HPDE6-E6E7 (cell line): ENCODE data around the gene IL27RA.

Source experiments
- DNase-seq: peaks from one replicate; pipeline ENCODE4 v3.0.0; 2011; ENCODE audit warnings: missing footprints; ENCODE audit errors: extremely low spot score

Gene IL27RA

DNA sequence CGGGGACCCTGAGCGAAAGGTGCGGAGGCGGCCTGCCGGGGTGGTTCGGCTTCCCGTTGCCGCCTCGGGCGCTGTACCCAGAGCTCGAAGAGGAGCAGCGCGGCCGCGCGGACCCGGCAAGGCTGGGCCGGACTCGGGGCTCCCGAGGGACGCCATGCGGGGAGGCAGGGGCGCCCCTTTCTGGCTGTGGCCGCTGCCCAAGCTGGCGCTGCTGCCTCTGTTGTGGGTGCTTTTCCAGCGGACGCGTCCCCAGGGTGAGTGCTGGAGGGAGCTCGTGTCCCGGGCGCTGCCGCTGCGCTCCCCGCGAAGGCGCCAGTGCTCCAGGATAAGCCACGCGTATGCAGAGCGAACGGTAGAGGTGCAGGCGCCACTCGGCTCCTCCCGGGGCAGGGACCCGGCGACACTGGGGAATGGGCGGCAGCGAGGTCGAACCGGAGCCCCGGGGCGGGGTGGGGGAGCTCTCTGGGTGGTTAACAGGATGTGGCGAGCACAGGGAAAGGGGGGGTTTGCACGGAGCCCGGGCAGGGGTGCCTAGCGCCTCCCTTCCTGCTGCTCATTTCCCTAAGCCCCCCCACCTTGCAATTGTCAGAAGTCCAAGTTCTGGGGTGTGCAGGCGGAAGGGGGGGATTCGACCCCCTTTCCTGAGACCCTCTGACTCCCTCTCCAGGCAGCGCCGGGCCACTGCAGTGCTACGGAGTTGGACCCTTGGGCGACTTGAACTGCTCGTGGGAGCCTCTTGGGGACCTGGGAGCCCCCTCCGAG lies at the start of gene IL27RA:
IL27RA (plus strand) TSS at position 44 of the 762 bp plus-strand sequence; CDS start at position 155, 111 bp downstream.
- DNase-seq: no peak

GRCh38 chr19:13981988-13982501 lies 49.5 kb upstream of the IL27RA start:
- DNase-seq: no peak

DNA sequence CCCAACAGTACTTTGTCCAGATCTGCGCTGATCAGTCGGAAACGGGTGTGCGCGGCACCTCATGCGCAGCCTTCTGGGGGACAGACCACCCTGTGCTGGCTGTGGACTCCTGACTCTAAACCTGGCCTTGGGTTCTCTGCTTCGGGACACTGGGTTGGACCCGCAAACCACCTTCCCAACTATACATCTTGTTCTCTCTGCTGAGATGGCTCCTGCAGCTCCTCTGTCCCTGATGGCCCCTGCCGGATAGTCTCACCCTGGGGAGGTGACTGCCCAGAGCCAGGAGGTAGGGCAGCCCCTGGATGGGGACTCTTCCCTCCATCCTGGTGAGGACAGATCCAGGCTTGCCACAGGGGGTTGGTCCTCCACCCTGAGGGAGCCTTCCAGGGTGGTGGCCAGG lies 48.8 kb upstream of the IL27RA start:
- DNase-seq: no peak

DNA sequence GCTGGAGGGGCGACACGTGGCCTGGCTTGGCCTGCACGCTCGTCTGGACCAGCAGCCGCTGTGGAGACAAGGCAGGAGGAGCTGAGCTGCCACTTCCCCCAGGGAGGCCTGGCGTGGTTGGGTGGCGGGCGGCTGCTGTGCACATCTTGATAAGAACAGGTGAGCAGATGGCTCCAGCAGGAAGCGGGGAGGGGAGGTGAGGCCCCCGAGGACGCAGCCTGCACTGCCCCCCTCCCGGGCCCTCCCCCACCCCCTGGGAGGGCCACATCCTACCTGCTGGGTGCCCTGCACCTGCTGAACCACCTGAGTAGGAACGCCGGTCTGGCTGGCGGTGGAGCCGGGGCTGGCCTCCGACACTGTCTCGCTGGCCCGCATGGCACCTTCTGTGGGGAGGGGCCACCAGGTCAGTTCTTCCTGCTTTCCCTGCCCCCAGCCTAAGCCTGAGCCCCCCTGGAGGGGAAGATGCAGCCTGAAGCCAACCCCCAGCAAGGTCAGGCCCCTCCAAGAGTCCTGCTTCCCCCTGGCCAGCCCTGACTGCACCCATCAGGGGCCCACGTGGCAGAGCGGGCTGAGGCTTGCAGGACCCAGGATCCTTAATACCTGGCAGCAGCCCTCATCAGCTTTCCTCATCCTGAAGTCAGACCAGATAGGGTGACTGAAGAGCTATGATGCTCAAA lies 48.2 kb upstream of the IL27RA start:
- no peak for DNase-seq

DNA sequence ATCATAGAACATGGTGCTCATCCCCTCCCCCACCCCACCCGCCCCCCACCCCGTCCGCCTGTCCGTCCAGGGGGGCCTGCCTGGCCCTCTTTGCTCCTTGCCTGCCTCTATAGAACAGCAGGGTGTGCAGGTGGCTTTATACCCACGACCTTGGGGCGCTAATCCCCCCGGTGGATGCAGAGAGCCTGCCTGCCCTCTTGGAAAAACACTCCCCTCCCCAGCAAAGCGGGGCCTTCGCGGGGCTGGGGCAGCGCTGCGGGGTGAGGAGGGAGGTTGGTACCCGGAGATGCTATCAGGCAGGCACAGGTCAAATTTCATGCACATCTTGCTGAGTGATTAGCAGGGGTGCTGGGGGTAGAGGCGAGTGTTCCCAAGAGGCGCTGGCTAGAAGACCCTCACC lies 47.4 kb upstream of the IL27RA start:
- DNase-seq: no peak

DNA sequence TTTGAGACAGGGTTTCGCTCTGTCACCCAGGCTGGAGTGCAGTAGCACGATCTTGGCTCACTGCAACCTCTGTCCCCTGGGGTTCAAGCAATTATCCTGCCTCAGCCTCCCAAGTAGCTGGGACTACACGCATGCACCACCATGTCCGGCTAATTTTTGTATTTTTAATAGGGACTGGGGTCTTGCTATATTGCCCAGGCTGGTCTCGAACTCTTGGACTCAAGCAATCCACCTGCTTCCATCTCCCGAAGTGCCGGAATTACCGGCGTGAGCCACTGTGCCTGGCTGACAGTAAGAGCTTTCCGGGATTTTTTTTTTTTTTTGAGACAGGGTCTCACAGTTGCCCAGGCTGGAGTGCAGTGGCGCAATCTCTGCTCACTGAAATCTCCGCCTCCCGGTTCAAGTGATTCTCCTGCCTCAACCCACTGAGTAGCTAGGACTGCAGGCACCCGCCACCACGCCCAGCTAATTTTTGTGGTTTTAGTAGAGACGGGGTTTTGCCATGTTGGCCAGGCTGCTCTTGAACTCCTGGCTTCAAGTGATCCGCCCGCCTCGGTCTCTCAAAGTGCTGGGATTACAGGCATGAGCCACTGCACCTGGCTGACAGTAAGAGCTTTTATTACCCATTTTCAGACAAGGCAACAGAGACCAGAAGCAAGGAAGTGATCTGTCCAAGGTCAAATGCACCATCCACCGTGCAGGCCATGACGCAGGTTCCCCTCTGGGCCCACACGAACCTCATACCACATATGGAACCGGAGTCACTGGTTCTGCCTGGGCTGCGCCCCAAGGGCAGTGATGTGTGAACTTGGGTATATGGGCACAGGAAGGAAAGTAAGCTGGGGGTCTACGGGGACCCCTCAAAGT lies 46.5 kb upstream of the IL27RA start:
- no peak for DNase-seq

GRCh38 chr19:13985771-13986347 lies 45.7 kb upstream of the IL27RA start:
- no peak for DNase-seq

- peak; percentile 88 for DNase-seq
Measured at GRCh38 chr19:13986348-13986904, 45.1 kb upstream of the IL27RA start.

DNA sequence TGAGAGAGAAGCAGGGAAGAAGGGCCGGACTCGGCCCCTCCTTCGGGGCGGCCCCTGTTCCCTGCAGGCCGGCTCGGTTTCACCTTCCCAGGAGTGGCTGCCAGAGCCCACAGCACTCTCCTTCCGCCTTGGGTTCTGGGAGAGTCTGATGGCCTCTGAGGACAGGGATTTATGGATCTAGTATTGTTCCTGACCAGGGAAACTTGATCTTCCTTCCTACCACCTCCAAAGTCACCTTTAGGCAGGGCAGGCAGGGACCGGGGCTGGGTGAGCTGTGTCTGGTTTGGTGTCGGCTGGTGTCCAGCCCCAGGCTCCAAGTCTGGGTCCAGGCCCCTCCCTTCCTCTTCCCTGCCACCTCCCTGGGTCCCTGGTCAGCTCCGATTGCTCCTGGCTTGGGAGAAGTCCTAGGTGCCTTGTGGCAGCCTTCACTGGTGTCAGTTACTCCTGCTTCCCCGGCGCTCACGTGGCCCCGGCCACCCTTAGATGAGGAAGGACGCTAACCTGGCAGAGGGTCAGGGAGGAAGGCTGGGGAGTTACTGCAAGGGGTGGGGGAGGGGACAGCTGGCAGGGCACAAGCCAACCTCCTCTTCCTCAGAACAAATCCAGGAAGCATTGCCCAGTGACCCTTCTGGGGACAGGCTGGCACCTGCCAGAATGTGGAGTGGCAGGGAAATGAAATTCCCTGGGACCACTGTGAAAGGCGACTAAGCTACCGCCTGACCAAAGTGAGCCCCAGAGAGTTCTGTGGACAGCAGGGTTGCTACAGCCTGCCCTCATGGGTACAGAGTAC lies 44.3 kb upstream of the IL27RA start:
- DNase-seq: no peak

DNA sequence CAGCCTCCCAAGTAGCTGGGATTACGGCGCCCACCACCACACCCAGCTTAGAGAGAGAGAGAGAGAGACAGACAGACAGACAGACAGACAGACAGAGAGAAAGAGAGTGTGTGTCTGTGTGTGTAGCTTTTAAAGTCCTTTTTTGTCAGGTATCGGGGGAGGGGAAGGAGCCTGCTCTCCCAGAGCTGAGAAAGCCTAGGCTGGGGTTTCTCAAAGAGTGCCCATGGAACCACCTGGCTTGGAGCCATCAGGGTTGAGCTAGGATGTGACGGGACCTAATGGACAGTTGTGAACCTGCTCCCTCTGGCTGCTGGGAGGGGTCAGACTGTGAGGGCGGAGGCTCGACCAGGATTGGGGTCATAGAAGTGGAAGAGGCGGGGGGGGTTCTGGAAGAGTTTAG lies 42.1 kb upstream of the IL27RA start:
- no peak for DNase-seq

- no peak for DNase-seq
Measured at GRCh38 chr19:13990085-13990484, 41.5 kb upstream of the IL27RA start.

DNA sequence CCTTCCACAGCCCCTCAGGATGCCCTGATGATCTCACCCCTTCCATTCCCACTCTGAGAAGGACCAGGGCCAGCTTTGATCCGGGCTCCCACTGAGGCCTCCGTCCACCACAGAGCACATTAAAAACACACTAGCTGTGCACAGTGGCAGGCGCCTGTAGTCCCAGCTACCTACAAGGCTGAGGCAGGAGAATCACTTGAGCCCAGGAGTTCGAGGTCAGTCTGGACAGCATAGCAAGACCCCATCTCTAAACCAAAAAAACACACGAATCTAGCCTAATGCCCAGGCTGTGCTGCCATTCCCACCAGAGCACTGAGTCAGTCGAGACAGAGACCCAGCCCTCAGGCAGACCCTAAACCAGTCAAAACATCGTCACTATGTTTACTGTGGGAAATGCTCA lies 39.5 kb upstream of the IL27RA start:
- no peak for DNase-seq

- DNase-seq: no peak
Measured at GRCh38 chr19:13993590-13994300, 37.8 kb upstream of the IL27RA start.

DNA sequence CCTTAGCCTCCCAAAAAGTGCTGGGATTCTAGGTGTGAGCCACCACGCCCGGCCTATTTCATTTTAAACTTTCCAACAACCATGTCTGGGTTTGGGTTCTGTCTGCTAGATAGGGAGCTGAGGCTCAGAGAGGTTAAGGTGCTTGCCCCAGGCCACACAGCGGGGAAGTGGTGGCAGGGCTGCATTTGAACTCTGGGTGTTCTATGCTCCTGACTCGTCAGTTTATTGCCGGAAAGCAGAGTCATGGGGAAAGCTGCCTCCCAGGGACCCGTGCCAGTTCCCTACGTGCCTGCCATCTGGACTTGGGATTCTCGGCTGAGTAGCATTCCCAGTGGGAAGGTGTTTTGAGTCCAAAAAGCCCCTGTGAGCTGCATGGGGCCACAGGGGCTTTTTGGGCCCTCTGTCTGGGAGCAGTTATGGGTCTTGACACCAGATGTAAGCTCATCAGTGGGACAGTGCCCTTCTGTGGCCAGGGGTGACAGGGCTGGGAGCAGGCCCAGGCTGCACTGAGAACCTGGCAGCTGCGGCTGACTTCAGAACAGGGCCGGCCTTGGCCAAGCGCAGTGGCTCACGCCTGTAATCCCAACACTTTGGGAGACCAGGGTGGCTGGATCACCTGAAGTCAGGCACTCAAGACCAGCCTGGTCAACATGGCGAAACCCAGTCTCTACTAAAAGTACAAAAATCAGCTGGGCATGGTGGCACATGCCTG lies 36.4 kb upstream of the IL27RA start:
- DNase-seq: no peak

DNA sequence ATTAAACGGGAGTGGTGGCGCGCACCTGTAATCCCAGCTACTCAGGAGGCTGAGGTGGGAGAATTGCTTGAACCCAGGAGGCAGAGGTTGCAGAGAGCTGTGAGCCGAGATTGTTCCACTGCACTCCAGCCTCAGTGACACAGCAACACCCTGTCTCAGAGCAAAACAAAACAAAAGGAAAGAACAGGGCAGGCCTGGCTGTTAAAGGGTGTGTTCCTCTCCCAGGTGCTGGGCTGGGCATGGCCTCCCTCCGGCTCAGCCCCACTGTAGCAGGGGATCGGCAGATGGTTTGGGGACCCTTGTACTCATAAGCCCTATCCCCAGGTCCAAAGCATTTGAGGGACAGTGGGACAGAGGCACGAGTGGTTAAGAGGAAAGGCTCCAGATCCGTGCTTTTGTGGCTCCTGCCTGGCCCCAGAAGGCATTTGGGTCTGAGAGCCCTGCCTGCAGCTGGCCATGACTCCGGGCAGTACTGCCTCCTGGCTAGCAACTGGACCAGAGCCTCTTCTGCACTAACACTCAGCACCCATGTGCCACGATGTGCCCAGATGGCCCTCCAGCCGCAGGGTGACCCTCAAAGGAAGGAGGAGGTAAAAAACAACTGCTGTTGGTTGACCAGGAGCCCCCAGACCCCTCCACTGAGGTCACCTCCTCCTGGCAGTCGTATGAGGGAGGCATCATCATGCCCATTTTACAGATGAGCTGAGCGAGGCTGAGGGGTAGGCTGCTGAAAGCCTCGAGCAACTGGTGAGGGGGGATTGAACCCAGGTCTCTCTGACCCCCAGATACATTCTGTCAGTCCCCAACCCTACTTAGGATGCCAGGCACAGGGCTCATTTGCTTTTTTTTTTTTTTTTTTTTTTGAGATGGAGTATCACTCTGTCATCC lies 35.4 kb upstream of the IL27RA start:
- no peak for DNase-seq

DNA sequence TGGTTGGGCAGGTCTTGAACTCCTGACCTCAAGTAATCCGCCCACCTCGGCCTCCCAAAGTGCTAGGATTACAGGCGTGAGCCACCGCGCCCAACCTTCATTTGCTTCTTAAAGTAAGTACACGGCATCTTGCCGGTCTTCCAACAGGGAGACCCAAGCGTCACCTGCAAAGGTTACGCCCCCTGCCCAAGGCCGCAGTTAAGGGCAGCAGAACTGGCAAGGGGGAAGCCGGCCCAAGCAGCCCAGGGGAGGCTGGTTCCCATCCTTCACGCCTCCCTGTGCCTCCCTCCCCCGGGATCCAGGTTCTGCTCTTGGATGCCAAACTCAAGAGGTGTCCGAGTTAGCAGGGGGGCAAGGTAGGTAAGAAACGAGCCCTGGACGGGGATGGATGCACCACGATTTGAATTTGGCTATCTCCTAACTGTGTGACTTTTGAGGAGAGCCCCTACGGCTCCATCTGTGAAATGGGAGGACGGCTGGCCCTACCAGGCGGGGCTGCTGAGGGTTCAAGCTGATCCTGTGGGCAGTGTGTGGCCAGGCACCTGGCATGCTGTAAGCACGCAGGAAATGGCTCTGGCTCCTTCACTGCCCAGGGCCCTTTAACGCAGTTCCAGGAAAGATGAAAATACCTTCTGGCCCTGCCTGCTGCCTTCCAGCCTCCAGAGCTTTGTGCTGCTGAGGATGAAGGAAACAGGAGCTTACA lies 34.5 kb upstream of the IL27RA start:
- no peak for DNase-seq

- DNase-seq: no peak
Measured at GRCh38 chr19:13997631-13997962, 34.0 kb upstream of the IL27RA start.

GRCh38 chr19:13998426-13998825 lies 33.1 kb upstream of the IL27RA start:
- no peak for DNase-seq
